Activated T-cell treated with anti-CD3 and anti-CD28 coated beads for 24 hours (primary cell): Measurements from ENCODE around the gene DNASE1L1.

Experiments
- DNase-seq: peaks from one replicate; pipeline ENCODE4 v3.0.0-alpha.2; 2020; ENCODE audit warnings: low read depth

Gene DNASE1L1

DNA sequence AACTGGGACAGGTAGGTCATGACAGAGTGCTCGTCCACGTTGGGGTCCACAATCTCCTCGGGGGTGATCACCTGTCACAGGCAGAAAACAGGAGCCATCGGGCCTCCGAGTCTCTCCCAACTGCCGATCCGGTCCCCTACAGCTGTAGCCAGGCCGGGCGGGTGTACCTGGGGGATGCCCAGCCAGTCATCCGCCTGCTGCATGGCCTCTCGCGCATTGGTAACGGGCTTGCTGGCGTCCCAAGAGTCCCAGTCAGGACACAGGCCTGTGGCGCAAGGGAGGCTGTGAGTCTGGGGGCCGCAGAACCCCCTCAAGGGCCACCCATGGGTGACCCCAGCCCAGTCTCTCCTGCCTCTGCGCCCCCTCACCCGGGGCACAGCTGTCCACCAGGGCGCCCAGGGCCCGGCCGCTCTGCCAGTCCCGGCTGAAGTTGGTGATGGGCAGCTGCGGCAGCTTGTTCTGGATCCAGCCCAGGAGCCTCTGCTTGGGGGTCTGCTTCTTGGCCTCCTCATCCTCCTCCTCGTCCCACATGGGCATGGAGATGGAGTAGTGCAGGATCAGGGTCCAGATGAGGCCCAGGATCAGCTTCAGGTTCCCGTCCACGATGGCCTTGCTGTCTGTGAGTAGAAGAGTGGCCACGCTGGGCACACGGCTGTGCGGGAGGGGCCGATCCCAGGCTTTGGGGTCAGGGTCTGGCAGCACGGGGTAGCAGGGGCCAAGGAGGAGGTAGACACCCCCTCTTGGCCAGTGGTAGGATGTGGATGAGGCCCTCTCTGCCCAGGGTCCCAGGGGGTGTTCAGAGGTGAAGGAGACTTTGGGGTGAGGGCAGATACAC lies 41.4 kb downstream of the DNASE1L1 start:
- DNase-seq, result no peak

DNA sequence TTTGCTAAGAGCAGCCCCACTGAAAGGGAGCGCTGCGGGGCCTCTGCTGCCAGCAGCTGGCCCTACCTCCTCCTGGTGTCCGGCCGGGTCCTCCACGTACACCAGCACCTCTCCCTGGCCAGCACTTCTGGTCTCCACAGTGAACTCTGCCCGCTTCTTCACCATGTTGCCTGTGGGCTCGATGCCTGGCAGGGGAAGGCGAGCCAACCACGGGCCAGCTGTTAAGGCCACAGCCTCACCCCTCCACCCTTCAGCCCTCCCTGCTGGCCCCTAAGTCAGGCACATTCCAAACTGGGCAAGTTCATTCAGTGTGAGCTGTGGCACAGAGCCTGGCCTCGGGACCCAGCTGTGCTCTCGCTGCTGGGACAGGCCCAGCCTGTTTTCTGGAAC lies 42.4 kb downstream of the DNASE1L1 start:
- DNase-seq, result no peak

DNA sequence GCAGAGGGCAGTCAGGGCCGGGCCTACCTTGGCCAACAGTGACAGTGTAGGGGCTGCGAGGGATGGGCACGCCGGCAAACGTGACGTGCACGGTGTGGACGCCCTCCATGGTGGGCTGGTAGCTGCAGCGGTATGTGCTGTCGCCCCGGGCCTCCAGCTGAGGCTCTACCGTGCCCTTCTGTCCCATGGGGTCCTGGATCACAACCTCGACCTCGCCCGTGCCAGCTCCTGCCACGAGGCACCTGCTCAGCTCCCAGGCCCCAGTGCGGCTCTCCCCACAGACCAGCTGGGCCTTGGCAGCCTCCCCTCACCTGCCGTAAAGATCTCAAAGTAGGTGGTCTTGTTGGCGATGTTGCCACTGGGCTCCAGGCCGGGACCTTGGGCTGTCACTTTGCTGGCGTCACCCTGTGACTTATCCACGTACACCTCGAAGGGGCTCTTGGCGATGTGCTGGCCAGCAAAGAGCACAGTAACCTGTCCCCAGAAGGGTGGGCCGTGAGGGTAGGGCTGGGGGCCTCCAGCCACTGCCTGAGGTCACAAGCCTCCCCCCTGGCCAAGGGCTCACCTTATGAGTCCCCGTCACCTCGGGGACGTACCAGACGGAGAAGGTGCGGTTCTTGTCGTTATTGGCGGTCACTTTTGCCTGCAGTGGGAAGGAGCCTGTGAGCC lies 42.9 kb downstream of the DNASE1L1 start:
- no peak for DNase-seq

DNA sequence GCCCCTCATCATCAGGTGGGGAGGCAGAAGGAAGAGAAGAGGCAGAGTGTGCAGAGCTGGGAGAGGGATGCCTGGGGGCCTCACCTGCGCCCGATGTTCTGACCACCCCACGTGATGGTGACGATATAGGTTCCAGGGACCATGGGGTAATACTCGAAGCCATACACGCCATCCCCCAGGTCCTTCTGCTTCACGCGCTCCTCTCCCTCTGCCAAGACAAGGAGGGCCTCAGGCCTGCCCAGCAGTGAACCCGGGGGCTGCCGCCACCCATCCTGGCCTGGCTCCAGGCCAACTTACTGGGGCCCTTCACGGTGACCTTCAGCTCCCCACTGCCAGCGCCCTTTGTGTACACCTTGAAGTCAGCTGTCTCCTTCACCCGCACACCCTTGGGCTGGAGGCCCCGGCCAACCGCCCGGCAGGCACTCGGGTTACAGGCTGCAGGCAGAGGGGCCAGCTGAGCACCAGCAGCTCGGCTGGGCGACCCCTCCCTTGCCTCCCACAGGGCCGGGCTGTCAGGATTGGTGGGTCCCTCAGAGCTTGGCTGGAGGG lies 43.9 kb downstream of the DNASE1L1 start:
- DNase-seq, result no peak

DNA sequence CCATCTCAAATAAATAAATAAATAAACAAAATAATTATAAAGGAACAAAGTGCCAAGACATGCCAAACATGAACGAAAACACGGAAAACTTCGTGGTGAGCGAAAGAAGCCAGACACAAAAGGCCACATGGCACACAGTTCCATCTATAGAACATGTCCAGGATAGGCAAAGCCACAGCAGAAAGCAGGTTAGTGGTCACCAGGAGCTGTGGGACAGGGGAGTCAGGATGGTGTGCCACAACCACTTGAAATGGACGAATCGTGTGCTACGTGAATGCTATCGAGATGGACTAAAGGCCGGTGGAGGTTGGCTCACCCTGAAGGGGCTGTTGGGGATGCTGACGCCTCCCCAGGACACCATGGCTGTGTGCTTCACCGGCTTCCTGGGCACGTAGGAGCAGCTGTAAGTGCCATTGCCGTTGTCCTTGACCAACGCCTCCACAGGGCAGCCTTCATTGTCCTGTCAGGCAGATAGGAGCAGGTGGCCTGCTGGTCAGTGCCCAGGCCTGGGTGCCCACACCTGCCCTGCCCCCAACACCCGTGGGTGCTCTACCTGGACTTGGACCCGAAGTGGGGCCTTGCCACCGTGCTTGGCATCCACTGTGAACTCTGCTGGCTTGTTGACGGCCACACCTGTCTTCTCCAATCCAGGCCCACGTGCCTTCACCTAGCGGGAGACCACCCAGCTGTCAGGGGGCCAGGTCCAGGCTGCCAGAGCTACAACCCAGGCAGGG lies 45.2 kb downstream of the DNASE1L1 start:
- DNase-seq, result no peak

DNA sequence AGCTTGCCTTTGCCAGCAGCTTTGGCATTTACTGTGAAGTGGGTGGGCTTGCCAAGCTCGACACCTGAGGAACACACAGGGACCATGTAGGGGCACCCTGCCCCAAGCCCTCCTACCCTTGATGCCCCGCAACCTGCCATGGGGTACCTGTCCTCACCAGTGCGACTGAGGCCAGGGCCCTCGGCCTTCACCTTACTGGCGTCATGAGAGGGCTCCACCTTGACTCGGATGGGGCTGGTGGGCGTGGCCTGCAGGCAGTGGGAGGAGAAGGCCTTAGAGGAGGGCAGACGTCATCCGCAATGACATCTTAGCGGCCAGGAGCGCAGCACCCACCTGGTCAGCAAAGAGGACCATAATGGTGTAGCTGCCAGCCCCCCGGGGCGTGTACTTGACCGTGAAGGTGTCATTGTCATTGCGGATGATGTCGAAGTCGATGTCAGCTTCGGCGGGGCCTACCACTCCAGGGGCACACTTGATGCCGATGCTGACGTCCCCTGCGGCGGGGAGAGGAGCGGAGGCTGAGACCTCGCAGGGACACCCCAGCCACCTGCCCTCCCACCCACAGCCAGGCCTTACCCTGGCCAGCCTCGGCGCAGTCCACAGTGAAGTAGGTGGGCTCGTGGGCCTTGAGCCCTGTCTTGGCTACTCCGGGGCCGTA lies 46.8 kb downstream of the DNASE1L1 start:
- no peak for DNase-seq

DNA sequence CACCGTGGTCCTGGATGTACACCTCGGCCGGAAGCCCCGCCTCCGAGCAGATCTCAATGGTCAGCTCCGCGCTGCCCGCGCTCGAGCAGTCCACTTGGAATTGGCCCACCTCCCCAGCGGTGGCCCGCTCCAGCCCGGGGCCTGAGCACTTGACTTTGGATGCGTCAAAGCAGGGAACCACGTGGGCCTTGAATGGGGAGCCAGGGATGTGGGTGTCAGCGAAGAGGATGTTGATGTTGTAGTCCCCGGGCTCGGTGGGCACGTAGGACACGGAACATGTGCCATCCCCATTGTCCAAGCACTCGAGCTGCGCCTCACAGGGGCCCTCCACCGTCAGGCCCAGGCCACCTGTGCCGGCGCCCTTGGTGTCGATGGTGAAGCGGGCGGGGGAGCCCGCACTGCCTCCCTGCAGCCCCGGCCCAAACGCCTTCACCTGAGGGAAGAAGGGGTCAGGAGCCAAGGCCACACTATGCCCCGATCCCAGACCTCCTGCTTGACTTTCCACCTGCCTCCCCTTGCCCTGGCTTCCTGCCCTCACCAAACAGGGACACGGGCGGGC lies 48.8 kb downstream of the DNASE1L1 start:
- no peak for DNase-seq

DNA sequence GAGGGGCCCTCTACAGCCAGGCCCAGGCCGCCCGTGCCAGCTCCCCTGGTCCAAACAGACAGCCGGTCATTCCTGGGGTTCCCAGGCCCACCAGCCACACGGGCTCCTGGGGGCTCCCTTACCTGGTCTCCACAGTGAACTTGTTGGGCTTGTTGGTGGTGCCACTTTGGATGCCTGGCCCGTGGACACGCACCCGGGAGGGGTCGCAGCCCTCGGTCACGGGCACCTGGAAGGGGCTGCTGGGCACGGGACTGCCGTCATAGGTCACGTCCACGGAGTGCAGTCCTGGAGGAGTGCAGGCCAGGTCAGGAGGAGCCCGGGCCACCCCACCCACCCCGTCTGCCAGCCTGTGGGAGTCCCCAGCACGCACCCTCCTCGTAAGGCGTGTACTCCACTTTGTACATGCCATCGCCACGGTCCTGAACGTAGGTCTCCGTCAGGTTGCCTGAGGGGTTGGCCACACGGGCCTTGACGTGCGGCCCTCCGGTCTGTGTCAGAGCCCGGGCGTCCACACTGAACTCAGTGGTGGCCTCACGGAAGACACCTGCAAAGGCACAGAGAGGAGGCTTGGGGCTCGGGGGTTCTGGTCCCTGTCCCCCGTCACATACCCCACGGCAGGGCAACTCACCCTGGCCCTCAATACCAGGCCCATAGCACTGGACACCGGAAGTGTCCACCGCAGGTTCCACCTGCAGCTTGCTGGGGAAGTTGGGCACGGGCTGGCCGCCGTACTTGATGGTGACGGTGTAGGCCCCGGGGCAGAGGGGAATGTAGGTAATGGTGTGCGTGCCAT lies 49.5 kb downstream of the DNASE1L1 start:
- DNase-seq, result no peak

DNA sequence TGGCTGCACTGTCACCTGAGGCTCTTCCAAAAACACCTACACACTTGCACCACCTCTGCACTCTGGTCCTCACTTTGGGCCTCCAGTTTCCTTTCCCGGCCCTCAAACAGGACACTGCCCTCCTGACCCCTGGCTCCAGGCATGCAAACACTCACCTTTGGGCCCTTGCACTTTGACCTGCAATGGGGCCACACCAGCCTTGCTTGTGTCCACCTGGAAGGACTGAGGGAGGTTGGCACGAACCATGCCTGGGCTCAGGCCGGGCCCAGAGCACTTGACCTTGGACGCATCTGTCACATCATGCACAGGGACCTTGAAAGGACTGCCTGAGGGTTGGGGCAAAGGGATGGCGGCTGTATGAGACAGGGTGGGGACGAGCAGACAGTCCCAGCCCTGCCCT lies 50.2 kb downstream of the DNASE1L1 start:
- DNase-seq, result no peak

DNA sequence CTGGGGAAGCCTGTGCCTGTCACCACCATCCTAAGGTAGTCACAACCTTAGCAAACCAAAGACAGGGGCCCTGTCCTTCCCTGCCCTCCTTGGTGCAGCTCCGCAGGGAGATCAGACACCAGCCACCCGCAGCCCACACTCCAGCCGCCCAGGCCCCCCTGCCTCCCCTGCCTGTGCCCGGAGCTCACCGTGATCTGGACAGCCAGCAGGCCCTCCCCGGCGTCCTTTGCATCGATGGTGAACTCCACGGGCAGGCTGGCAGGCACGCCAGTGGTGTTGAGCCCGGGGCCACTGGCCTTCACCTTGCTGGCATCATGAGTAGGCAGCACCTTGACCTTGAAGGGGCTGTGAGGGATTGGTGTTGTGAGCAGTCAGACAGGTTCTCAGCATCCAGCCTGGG lies 51.0 kb downstream of the DNASE1L1 start:
- DNase-seq, result no peak

DNA sequence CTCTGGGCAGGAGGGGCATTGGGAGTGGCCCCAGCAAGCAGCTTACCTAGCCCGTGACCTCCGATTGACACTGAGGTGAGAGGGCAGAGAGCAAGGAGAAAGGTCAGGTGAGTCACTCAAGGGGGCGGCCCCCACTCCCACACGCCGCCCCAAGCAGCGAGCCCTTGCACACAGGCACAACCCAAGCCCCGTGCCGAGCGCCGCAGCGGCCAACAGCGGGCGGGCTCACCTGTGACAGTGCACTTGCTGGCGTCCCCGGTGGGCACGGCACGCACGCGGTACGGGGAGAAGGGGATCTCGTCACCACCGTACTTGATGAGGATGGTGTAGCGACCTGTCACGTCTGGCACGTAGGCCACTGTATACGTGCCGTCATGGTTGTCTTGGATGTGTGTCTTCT lies 51.8 kb downstream of the DNASE1L1 start:
- DNase-seq, result no peak

DNA sequence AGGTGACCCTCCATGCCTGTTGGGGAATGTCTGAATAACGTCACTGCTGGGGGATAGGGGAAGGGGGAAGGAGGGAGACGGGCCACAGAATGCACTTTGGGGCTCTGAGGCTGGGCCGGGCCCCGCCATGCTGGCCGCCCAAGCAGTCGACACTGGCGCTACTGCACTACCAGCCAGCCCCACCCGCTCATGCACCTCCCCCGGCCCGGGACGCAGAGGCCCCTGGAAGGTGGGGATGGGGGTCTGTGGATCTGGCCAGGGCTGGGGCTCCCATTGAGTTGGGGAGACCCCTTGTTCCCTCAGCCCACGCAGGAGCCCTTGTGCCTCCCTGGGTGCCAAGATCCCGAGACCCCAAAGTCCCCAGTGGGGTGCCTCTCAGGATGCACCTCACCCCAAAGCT lies 52.5 kb downstream of the DNASE1L1 start:
- no peak for DNase-seq

DNA sequence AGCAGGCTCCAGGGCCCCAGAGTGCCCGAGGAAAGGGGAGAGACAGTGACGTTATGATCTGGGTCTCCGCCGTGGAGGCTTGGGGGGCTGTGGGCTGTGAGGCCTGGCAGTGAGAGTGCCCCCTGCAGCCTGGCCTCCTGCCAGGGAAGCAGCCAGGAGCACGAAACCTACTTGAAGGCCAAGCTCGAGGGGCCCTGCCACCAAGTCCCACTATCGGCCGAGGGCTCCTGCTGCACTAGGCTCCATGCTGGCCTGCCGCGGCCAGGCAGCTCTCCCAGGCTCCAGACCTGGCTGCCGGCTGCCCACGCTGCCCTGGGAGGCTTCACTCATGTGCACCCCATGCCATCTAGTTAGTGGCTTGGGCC lies 53.3 kb downstream of the DNASE1L1 start:
- DNase-seq, result no peak

DNA sequence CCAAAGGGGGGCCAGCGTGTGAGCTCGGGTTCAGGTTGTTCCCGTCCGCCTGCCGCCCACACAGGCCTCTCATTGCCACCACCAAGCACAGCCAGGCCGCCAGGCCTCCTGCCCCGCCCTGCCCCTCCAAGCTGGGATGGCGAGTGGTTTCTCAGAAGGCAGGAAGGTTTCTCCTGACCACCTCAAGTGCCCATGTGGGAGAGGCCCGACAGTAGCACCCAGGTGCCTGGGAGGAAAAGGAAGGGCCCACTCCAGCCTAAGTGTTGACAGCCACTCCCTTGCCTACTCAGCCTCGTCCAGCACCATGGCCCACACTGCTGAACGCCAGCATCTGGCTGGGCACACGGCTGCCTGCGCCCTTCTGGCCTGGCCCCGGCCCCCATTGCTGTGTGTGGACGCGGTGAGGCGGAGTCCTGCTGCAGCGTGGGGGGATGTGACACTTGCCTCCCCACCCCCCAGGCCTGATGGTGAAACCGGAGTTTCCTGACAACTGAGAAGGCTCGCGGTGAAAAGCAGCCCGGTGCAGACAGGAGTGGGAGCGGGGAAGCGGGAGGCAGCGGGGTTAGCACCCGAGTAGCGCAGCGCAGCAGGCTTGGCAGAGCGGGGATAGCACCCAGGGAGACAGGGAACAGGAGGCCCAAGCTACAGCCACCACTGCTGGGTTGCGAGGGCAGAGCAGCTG lies 53.8 kb downstream of the DNASE1L1 start:
- no peak for DNase-seq

DNA sequence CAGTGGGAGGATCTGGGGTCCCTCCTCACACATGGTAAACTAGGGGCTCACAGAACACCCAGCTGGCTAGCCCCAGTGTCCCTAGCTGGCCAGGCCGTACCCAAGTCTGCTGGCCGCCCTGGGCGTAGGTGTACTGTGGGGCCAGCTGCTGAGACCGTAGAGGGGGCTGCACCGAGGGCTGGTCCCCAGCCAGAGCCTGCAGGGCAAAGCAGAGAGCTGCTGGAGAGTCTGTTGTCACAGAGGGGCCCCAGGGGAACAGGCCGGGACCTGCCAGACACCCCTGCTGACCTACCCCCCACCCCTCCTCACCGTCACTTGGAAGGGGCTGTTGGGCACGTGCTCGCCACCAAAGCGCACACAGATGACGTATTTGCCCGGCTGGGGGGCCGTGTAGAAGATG lies 54.5 kb downstream of the DNASE1L1 start:
- no peak for DNase-seq

DNA sequence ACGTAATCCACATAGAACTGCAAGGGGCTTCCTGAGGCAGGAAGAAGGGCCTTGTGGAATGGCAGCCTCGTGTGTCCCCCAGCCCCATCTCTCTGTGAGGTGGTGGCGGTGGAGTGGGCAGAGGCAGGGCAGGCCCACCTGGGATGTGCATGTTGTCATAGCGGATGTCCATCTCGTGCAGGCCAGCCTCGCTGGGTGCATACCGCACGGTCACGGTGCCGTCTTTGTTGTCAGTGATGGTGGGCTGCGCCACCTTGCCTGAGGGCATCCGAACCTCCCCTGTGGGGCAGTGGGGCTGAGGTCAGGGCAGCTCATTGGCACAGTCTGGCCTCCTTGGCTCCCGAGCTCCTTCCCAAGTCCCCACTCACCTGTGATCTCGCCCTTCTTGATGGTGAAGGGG lies 55.0 kb downstream of the DNASE1L1 start:
- no peak for DNase-seq

DNA sequence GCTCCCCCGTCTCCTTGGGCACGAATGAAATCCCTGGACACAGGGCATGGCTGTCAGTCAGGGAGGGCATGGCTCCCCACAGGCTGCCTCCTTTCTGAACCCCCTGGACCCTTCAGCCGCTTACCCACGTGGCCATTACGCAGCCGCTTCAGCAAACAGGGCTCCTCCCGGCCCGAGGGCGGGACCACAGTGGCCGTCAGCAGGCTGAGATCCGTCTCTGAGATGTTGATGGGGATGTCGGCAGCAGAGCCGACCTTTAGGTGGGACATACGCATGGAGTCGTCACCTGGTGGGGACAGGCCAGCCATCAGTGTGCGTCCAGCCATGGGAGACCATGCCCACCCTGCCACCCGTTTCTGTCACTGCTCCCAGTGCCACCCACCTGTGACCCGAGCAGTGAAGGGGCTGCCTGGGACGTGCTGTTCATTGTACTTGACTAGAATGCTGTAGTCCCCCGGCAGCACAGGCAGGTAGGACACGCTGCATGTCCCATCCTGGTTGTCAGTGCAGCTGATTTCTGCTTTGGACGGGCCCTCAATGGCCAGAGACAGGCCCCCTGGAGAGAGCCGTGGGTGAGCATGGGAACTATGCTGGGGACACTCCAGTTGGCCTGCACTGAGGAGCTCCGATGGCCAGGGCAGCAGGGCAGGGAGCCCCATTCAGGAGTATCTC lies 55.7 kb downstream of the DNASE1L1 start:
- DNase-seq, result no peak

DNA sequence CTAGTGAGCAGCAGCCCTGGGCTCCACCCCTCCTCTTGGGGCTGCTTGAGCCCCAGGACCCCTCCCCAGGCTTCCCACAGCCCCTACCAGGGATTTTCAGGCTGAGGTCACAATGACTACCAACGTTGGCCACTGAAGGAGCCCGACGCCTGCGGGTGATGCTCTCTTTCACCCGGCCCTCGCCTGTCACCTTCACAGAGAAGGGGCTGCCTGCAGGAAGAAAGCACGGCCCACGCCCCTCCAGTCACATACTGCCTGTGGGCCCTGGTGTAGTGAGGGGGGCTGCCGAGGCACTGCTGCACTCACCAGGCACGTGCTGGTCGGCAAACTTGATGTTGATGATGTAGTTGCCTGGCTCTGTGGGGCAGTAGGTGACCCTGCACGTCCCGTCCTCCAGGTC lies 56.6 kb downstream of the DNASE1L1 start:
- no peak for DNase-seq

DNA sequence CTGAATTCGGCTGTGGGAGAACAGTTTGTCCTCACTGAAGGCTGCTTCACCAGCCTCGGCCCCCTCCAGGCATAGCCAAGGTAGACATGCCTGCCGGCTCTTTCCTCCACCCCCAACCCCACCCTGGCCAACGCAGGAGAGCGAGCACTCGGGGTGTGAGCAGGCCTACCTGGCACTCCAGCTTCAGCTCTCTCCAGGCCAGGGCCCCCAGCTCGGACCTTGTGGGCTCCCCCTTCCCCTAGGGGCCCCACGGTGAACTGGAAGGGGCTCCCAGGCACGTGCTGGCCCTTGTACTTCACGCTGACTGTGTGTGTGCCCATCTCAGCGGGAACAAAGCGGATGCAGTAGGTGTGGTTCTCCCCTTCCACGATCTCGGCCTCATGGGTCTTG lies 57.0 kb downstream of the DNASE1L1 start:
- no peak for DNase-seq
